Stimulated activated CD8-positive, alpha-beta memory T cell treated with anti-CD3 and anti-CD28 coated beads, Interleukin-7, amount 100 ng/mL, for 1 hour (primary cell): ENCODE results near the gene ARL4A.

Experiments
- DNase-seq, 2 donors: peaks; one replicate each; pipeline ENCODE4 v3.0.0-alpha.2; 2020; ENCODE audit warnings: low read depth in 2 of 2

Gene ARL4A

GRCh38 chr7:12725575-12726316, 38.3 kb downstream of the ARL4A start:
- no peak for DNase-seq

- no peak for DNase-seq
Observed at GRCh38 chr7:12726908-12727307, 39.5 kb downstream of the ARL4A start.

GRCh38 chr7:12727455-12728191, 40.2 kb downstream of the ARL4A start:
- DNase-seq = no peak

- DNase-seq = no peak
Observed at GRCh38 chr7:12728192-12728538, 40.7 kb downstream of the ARL4A start.

- no peak for DNase-seq
Observed at GRCh38 chr7:12729112-12729511, 41.7 kb downstream of the ARL4A start.

- DNase-seq = no peak
Observed at GRCh38 chr7:12730523-12730922, 43.1 kb downstream of the ARL4A start.

GRCh38 chr7:12731214-12731656, 43.8 kb downstream of the ARL4A start:
- DNase-seq = no peak

- DNase-seq = no peak
Observed at GRCh38 chr7:12731775-12732174, 44.3 kb downstream of the ARL4A start.

GRCh38 chr7:12732428-12732827, 45.0 kb downstream of the ARL4A start:
- DNase-seq = no peak

GRCh38 chr7:12735923-12736322, 48.5 kb downstream of the ARL4A start:
- DNase-seq = no peak

- DNase-seq = no peak
Observed at GRCh38 chr7:12737373-12737772, 49.9 kb downstream of the ARL4A start.

GRCh38 chr7:12737836-12738235, 50.4 kb downstream of the ARL4A start:
- DNase-seq = no peak

GRCh38 chr7:12738665-12739064, 51.2 kb downstream of the ARL4A start:
- no peak for DNase-seq
